Measurements from ENCODE around the gene DENND4B. TPM values are rescaled to one million over a fixed set of nuclear protein-coding genes. Genes with fewer than 3 reads are reported as not detected.

The DENND4B gene
- total and polyA plus RNA-seq, 10 of the 15 experiments (the other 5 are each of a cell fraction or from before 2014, with no cell fraction given) = 12.0 to 74.8 (median 22.7) TPM

- no peak overlapping the region; the same call in 1 of the 2 replicates for H3K9ac ChIP-seq (ENCODE audit: control insufficient read depth, insufficient read depth, low read length)
- SMC1A ChIA-PET (ENCODE audit: uncharacterized antibody, unreplicated experiment) = interaction anchor here (2.2 to 6.9 kb wide), 2 partner anchors 12 to 22 kb away, joined by 8 to 31 read pairs; partner anchors contain the start of genes CREB3L4 and JTB
- intact Hi-C loops (cut with micrococcal nuclease; ENCODE audit: unreplicated experiment) (no loop called here), in situ Hi-C loops (cut with MboI) (no loop called here)
- H3K79me2 ChIP-seq (ENCODE audit: control insufficient read depth, insufficient read depth, low read length) = peaks cover 56% of the 10 kb centered on the region
- peaks cover 12% of the 10 kb centered on the region for H3K4me1 ChIP-seq (ENCODE audit: control insufficient read depth, insufficient read depth, low read length)
- RAD21 ChIA-PET (ENCODE audit: unreplicated experiment) = no interaction called here
- no TSS peak for BruUV-seq (replicated peaks)
- H3K9me3 ChIP-seq (replicated peaks; ENCODE audit: control insufficient read depth, insufficient read depth, low read length) = no peaks in the 10 kb centered on the region
- peak overlapping the region; percentile 26; the same call in 1 of the 2 replicates for H3K4me3 ChIP-seq
- DNase-seq (ENCODE audit: low read depth, low spot score) (no peak), FAIRE-seq (no peak), ATAC-seq (no peak)
- H3K4me2 ChIP-seq (ENCODE audit: control insufficient read depth, insufficient read depth) = peak overlapping the region; percentile 62
- CTCF ChIA-PET = interaction anchor here (1.1 to 5.0 kb wide), 4 partner anchors 8 to 157 kb away, joined by 3 to 27 read pairs (median 10); partner anchors contain the start of genes CREB3L4, DENND4B and RAB13
- POLR2A ChIA-PET = interaction anchor here (1.1 to 5.5 kb wide), 4 partner anchors 8 to 12 kb away, joined by 3 to 38 read pairs (median 3); partner anchors contain the start of genes CREB3L4, DENND4B and SLC39A1
- TF ChIP-seq ZNF384 (IDR thresholded peaks at IDR 0.05; ENCODE audit: borderline replicate concordance, low read depth, low read length) (no peak), MTA2 (IDR thresholded peaks at IDR 0.05; ENCODE audit: low read depth) (no peak), HDAC6 (IDR thresholded peaks at IDR 0.05; ENCODE audit: unreplicated experiment) (no peak), PAX8 (IDR thresholded peaks at IDR 0.05) (no peak), BMI1 (IDR thresholded peaks at IDR 0.05; ENCODE audit: borderline replicate concordance) (no peak), ETV6 (conservative IDR thresholded peaks at IDR 0.05 in 1 of 2, IDR thresholded peaks at IDR 0.05 in 1 of 2; ENCODE audit: borderline replicate concordance in 1 of 2, low read depth in 1 of 2) (no peak), CBX3 (IDR thresholded peaks at IDR 0.05; ENCODE audit: borderline replicate concordance, low read depth) (no peak), RELA (IDR thresholded peaks at IDR 0.05; ENCODE audit: borderline replicate concordance, partially characterized antibody) (no peak), HDAC2 (IDR thresholded peaks at IDR 0.05) (no peak), ZNF622 (IDR thresholded peaks at IDR 0.05) (no peak), GABPA (IDR thresholded peaks at IDR 0.05; ENCODE audit: low read depth) (no peak), YBX1 (IDR thresholded peaks at IDR 0.05) (no peak), RBBP5 (conservative IDR thresholded peaks at IDR 0.05) (no peak), SUZ12 (IDR thresholded peaks at IDR 0.05; ENCODE audit: unreplicated experiment) (no peak), ELK1 (IDR thresholded peaks at IDR 0.05; ENCODE audit: low read depth, low read length) (no peak)
- no peak overlapping the region for H2AFZ ChIP-seq (ENCODE audit: control insufficient read depth, low read depth, low read length)
- H4K20me1 ChIP-seq (ENCODE audit: control insufficient read depth, insufficient read depth) = peaks cover 12% of the 10 kb centered on the region; the same call in 1 of the 2 replicates
- no peak overlapping the region for H3K27ac ChIP-seq (ENCODE audit: control insufficient read depth, insufficient read depth)
- H3K27me3 ChIP-seq (replicated peaks in 1 of 2; ENCODE audit: control insufficient read depth in 2 of 2, insufficient read depth in 2 of 2, low read length in 1 of 2) = no peaks in the 10 kb centered on the region
- 94% methylated on average over 10 of the region's 10 CpGs for whole genome bisulfite sequencing (ENCODE audit: insufficient coverage, insufficient replicate concordance, low lambda C conversion rate, missing lambda C conversion rate)
- peaks cover 17 to 29% of the 10 kb centered on the region in 2 experiments; a peak in 3 of 4 replicates for H3K36me3 ChIP-seq (ENCODE audit: control insufficient read depth in 2 of 2, insufficient read depth in 2 of 2, low read length in 1 of 2)
Measured at GRCh38 chr1:153954826-153955225, 8.3 kb upstream of the DENND4B start.

Data from GM12878 (cell line).